Neural cell (in vitro differentiated cells): ENCODE measurements around the gene CYB561D1.

Source experiments
- CTCF ChIP-seq: fragments of 450-650 bp; IDR thresholded peaks from 2 replicates; pipeline ENCODE4 v1.5.1; 2014; ENCODE audit warnings: antibody characterized with exemption, mild to moderate bottlenecking, moderate library complexity; ENCODE audit not compliant: poor library complexity, severe bottlenecking
- EP300 ChIP-seq: fragments of 450-650 bp; conservative IDR thresholded peaks from 2 replicates; pipeline ENCODE4 v1.6.1; 2014; ENCODE audit warnings: antibody characterized with exemption, mild to moderate bottlenecking, moderate library complexity; ENCODE audit not compliant: poor library complexity, severe bottlenecking
- EZH2 ChIP-seq: fragments of 200-600, 300-800 bp; shearing (Covaris generic), sonication (generic); IDR thresholded peaks from 2 replicates; pipeline ENCODE4 v1.6.1; 2014; ENCODE audit warnings: antibody characterized with exemption, low read length, borderline replicate concordance, mild to moderate bottlenecking; ENCODE audit not compliant: insufficient read depth, poor library complexity, severe bottlenecking
- MXI1 ChIP-seq: fragments of 450-650 bp; conservative IDR thresholded peaks from 2 replicates; pipeline ENCODE4 v1.6.1; 2014; ENCODE audit warnings: antibody characterized with exemption, mild to moderate bottlenecking; ENCODE audit not compliant: poor library complexity, severe bottlenecking
- POLR2AphosphoS5 ChIP-seq: IDR thresholded peaks from 2 replicates; pipeline ENCODE4 v1.6.1; 2012
- TAF1 ChIP-seq: IDR thresholded peaks from 2 replicates; pipeline ENCODE4 v1.6.1; 2012; ENCODE audit warnings: low read depth

- TF ChIP-seq CTCF, result peak; percentile 96
- no peak for TF ChIP-seq EP300
- TF ChIP-seq POLR2AphosphoS5, result no peak
- no peak for TF ChIP-seq EZH2
- no peak for TF ChIP-seq TAF1
- TF ChIP-seq MXI1, result peak; percentile 33
Observed at GRCh38 chr1:109546311-109547109, 52.6 kb downstream of the CYB561D1 start.
